GM13976 (cell line): Measurements from ENCODE around the gene MLANA.

Source experiments
- DNase-seq: peaks from one replicate; pipeline ENCODE4 v3.0.0; 2012; ENCODE audit warnings: low spot score
- in situ Hi-C: fragments of 300-500 bp; cut with MboI; formaldehyde crosslinking; loops from one replicate; pipeline ENCODE4 v1.12.0; 2022; ENCODE audit warnings: low sequenced_read_pairs, mixed read lengths, inconsistent platforms; ENCODE audit not compliant: unreplicated experiment
- TF ChIP-seq, protein P1 (sequence below): IDR thresholded peaks from 2 replicates; pipeline ENCODE4 v1.5.1; 2012; ENCODE audit warnings: borderline replicate concordance, mild to moderate bottlenecking; ENCODE audit not compliant: insufficient read depth; ENCODE audit errors: extremely low read depth, missing control alignments, control extremely low read depth

MLANA gene

DNA sequence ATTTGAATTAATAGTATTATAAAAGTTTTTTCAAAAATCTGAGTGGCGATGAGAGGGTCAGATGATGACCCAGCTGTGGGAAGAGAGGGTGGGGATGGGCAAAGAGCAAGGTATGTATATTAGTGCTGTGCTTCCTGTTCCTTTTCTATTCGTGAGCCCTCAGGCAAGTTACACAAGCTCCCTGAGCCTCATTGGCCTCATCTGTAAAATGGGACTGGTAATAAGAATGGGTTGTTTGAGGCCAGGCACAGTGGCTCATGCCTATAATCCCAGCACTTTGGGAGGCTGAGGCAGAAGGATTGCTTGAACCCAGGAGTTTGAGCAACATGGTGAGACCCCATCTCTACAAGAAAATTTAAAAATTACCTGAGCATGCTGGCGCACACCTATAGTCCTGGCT, 24.0 kb upstream of the MLANA start:
- no peak for DNase-seq
- TF ChIP-seq, protein P1, sequence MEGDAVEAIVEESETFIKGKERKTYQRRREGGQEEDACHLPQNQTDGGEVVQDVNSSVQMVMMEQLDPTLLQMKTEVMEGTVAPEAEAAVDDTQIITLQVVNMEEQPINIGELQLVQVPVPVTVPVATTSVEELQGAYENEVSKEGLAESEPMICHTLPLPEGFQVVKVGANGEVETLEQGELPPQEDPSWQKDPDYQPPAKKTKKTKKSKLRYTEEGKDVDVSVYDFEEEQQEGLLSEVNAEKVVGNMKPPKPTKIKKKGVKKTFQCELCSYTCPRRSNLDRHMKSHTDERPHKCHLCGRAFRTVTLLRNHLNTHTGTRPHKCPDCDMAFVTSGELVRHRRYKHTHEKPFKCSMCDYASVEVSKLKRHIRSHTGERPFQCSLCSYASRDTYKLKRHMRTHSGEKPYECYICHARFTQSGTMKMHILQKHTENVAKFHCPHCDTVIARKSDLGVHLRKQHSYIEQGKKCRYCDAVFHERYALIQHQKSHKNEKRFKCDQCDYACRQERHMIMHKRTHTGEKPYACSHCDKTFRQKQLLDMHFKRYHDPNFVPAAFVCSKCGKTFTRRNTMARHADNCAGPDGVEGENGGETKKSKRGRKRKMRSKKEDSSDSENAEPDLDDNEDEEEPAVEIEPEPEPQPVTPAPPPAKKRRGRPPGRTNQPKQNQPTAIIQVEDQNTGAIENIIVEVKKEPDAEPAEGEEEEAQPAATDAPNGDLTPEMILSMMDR: no peak
- in situ Hi-C loops: no loop called here

DNA sequence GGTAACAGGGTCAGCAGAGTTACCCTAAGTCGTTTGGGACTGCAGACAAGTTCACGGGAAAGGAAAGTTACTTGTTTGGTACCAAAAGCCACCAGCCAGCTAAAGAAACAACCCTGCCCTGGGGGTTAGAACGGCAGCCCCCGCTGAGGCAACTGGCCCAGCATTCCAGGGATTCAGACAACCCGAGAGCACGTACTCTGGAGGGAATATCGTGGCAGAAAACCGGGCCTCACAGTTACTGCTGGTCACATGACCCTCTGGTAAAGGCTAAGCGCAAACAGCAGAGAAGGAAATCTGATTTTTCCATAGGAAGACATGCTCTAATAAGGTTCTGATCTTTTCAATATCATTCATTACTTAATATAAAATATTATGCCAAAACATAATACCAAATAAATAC, 22.5 kb upstream of the MLANA start:
- DNase-seq: no peak
- in situ Hi-C loops: no loop called here
- TF ChIP-seq, protein P1: no peak

DNA sequence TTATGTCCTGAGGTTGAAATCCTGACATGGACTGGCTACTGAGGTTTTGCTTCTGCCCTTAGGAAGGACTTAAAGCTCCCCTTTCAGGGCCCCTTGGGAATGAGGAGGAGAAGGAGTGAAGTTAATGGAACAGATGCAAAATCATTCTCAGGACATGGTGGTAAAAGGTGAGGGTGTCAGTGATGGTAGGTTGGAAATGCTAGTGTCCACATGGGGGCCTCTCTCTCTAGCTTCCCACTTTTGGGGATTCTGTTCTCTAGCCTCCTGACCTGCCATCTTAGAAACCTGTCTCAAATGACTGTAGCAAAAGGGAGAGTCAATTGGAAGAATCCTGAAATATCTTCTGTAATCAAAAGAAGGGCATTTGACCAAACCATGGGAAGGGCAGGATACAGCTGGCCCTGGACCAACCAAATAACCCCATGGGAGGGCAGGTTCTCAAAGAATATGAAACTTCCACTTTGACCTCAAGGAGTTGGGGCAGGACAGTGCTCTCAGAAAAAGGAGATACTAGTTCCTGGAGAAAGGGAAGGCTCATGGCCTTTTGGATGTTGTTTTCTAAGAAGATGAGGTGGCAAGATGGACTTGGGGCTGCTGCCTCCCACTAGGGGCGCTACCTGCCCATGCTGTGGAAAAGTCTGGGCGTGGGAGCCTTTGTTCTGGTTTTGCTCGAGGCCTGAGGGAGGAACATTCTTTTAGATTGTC, 21.2 kb upstream of the MLANA start:
- TF ChIP-seq, protein P1: no peak
- in situ Hi-C loops: no loop called here
- peak; percentile 42 for DNase-seq

DNA sequence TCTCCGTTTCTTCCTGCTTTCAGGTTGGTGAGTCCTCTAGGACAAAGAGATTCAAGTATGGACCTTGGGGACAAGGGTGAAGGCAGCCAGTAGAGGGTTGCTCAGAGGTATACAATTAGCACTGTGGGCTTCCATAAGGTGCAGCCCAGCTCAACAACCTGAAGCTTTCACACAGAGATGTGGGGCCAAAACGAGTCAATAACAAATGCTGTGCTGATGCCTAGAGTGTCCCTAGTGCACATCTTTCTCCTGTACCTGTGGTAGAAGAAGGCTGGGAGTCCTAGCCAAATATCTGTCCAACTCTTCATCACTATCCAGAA, 20.7 kb upstream of the MLANA start:
- TF ChIP-seq, protein P1: no peak
- in situ Hi-C loops: no loop called here
- DNase-seq: no peak

DNA sequence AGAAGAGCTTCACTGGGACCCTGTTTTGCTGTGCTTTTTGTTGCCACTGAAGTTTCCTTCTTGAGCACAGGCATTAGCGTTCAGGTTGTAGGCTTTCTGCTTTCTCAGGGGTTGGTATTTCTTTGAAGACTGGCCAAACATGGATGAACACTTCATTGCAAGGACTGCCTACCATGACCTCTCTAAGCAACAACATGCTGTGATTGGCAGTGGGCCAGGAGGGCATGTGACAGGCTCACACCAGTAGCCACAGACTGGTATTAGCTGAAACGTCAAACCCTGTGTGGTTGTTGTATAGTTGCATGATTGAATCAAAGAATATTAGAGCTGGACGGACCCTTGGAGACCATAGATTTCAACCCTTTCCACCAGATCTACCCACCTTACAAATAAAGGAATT, 20.0 kb upstream of the MLANA start:
- TF ChIP-seq, protein P1: no peak
- no peak for DNase-seq

DNA sequence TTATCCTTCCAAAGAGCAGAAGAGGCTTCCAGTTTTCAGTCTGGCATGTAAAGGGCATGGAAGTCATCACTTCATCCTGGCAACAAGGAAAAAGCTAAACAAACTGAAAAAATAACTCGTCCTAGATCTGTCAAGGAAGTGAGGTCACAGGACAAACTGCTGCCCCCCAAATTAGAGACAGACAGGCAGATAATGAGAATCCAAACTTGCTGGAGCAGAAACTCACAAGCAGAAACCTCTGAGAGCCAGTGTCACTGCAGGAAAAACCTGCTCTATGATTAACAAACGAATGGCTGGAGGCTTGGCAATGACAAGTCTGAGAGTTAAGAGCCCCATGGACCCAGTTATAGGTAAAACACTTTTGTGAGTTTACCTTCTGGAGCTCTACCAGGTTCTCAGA, 18.9 kb upstream of the MLANA start:
- in situ Hi-C loops: no loop called here
- TF ChIP-seq, protein P1: no peak
- no peak for DNase-seq

More for the DNA sequence above, 20.0 kb upstream of the MLANA start:
- in situ Hi-C loops: no loop called here
